ENCODE measurements around the gene GOLGA7B. TPM values are rescaled to one million over a fixed set of nuclear protein-coding genes. Genes with fewer than 3 reads are reported as not detected.

GOLGA7B gene
- total and polyA plus RNA-seq, 9 of the 15 experiments (the other 6 are each of a cell fraction or from before 2014, with no cell fraction given), result 0.03 to 0.07 (median 0.04) TPM; not detected in 3

GRCh38 chr10:97813311-97813710, 36.3 kb upstream of the GOLGA7B start:
- no peaks in the 10 kb centered on the region for H3K79me2 ChIP-seq (ENCODE audit: control insufficient read depth, insufficient read depth, low read length)
- peaks cover 4 to 21% of the 10 kb centered on the region in 2 experiments; a peak in 3 of 5 replicates for H3K4me1 ChIP-seq (replicated peaks in 1 of 2; ENCODE audit: control insufficient read depth in 2 of 2, insufficient read depth in 2 of 2, low read length in 2 of 2)
- 27% methylated on average over 3 of the region's 3 CpGs for WGBS (ENCODE audit: insufficient coverage, low coverage, missing lambda C conversion rate)
- in situ Hi-C loops (cut with MboI), result no loop called here
- TF ChIP-seq L3MBTL2 (IDR thresholded peaks at IDR 0.05) (no peak), FOXA3 (CRISPR knock-in tag; conservative IDR thresholded peaks at IDR 0.05 in 1 of 2, IDR thresholded peaks at IDR 0.05 in 1 of 2) (0 out of 4 replicates have a peak, but pooled peaks of 1 of the 2 experiments have one; percentile 12), ZNF57 (CRISPR knock-in tag; IDR thresholded peaks at IDR 0.05) (no peak)
- no peak overlapping the region for H3K9ac ChIP-seq (ENCODE audit: insufficient read depth in 1 of 2, low read depth in 2 of 2, low read length in 2 of 2)
- H3K27me3 ChIP-seq (ENCODE audit: control insufficient read depth in 2 of 2, insufficient read depth in 2 of 2, low read length in 2 of 2), result peaks cover 0 to 9% of the 10 kb centered on the region in 2 experiments; a peak in 2 of 5 replicates
- H3K4me3 ChIP-seq, result no peak overlapping the region
- FAIRE-seq (no peak), ATAC-seq (no peak), DNase-seq (ENCODE audit: extremely low read depth in 1 of 4, low spot score in 3 of 4) (no peak)
- H3K36me3 ChIP-seq (ENCODE audit: control insufficient read depth, insufficient read depth, low read length), result no peaks in the 10 kb centered on the region
- CTCF ChIA-PET (ENCODE audit: low intra/inter-chr PET ratio), result interaction anchor here (0.7 kb wide), 1 partner anchor 17 kb away, joined by 4 read pairs; no protein-coding TSS in a partner anchor
- no peak overlapping the region for H3K27ac ChIP-seq (ENCODE audit: extremely low read depth, low read depth, low read length)
- POLR2A ChIA-PET, result no interaction called here
- H3K9me3 ChIP-seq (replicated peaks; ENCODE audit: control insufficient read depth, insufficient read depth, low read depth, low read length), result no peaks in the 10 kb centered on the region
- H2AFZ ChIP-seq (ENCODE audit: low read depth, low read length), result peak overlapping the region; percentile 48
- H3K4me2 ChIP-seq (ENCODE audit: insufficient read depth, low read length), result peak overlapping the region; percentile 46
- H3K9me1 ChIP-seq (ENCODE audit: control insufficient read depth, insufficient read depth, low read length), result no peaks in the 10 kb centered on the region
- intact Hi-C loops (cut with micrococcal nuclease), result no loop called here
- BruUV-seq (replicated peaks), result no TSS peak
- no peaks in the 10 kb centered on the region for H4K20me1 ChIP-seq (replicated peaks; ENCODE audit: control insufficient read depth, insufficient read depth, low read length)

GRCh38 chr10:97814996-97815395, 34.6 kb upstream of the GOLGA7B start:
- FAIRE-seq, result no peak
- Histone ChIP-seq H3K4me1 (replicated peaks in 1 of 2; ENCODE audit: control insufficient read depth in 2 of 2, insufficient read depth in 2 of 2, low read length in 2 of 2) (peaks cover 4 to 21% of the 10 kb centered on the region in 2 experiments; a peak in 3 of 5 replicates), H3K9ac (ENCODE audit: insufficient read depth in 1 of 2, low read depth in 2 of 2, low read length in 2 of 2) (no peak overlapping the region), H3K4me2 (ENCODE audit: insufficient read depth, low read length) (no peak overlapping the region), H4K20me1 (replicated peaks; ENCODE audit: control insufficient read depth, insufficient read depth, low read length) (no peaks in the 10 kb centered on the region), H2AFZ (ENCODE audit: low read depth, low read length) (no peak overlapping the region), H3K27ac (ENCODE audit: extremely low read depth, low read depth, low read length) (no peak overlapping the region), H3K79me2 (ENCODE audit: control insufficient read depth, insufficient read depth, low read length) (no peaks in the 10 kb centered on the region), H3K9me1 (ENCODE audit: control insufficient read depth, insufficient read depth, low read length) (no peaks in the 10 kb centered on the region), H3K27me3 (ENCODE audit: control insufficient read depth in 2 of 2, insufficient read depth in 2 of 2, low read length in 2 of 2) (peaks cover 0 to 9% of the 10 kb centered on the region in 2 experiments; a peak in 2 of 5 replicates), H3K36me3 (ENCODE audit: control insufficient read depth, insufficient read depth, low read length) (no peaks in the 10 kb centered on the region), H3K9me3 (replicated peaks; ENCODE audit: control insufficient read depth, insufficient read depth, low read depth, low read length) (no peaks in the 10 kb centered on the region), H3K4me3 (no peak overlapping the region)
- ChIA-PET POLR2A (no interaction called here), CTCF (ENCODE audit: low intra/inter-chr PET ratio) (no interaction called here)
- intact Hi-C loops (cut with micrococcal nuclease), result no loop called here
- 22% methylated on average over 4 of the region's 5 CpGs for WGBS (ENCODE audit: insufficient coverage, low coverage, missing lambda C conversion rate)
- DNase-seq (ENCODE audit: extremely low read depth in 1 of 4, low spot score in 3 of 4), result no peak
- in situ Hi-C loops (cut with MboI), result no loop called here
- ATAC-seq, result no peak
- BruUV-seq (replicated peaks), result no TSS peak
- TF ChIP-seq ZMIZ1 (IDR thresholded peaks at IDR 0.05; ENCODE audit: low read depth in 2 of 2, low read length in 2 of 2) (no peak), ZNF121 (CRISPR knock-in tag; conservative IDR thresholded peaks at IDR 0.05) (no peak), RBM39 (optimal IDR thresholded peaks at IDR 0.05; ENCODE audit: low read depth, low read length) (no peak), EZH2 (IDR thresholded peaks at IDR 0.05; ENCODE audit: borderline replicate concordance, low read depth, low read length) (no peak), RAD51 (IDR thresholded peaks at IDR 0.05; ENCODE audit: borderline replicate concordance, low read depth) (no peak)

Data from K562 (cell line).